CD4-positive, alpha-beta T cell (primary cell): ENCODE measurements around the gene RESP18. TPM values are rescaled to one million over a fixed set of nuclear protein-coding genes. Genes with fewer than 3 reads are reported as not detected.
"Not testable (repeated sequence)": the region's sequence is repeated elsewhere in the genome, so short reads cannot be mapped to it uniquely, and the experiment has no call there.

ENCODE experiments used
- ATAC-seq: fragments of 200-7000 bp; cut with Tn5 transposase; one replicate; pipeline ENCODE4 v1.10.0; 2022; ENCODE audit warnings: mild to moderate bottlenecking; ENCODE audit not compliant: poor library complexity
- CTCF ChIA-PET: fragments of 350-600 bp; sonication (Branson Sonifier 250); formaldehyde crosslinking; loops from one replicate; lab custom pipeline; 2021; ENCODE audit warnings: antibody characterized with exemption, inconsistent platforms; lab: Charles Lee
- POLR2A ChIA-PET: fragments of 350-600 bp; sonication (Branson Sonifier 250); formaldehyde crosslinking; loops from one replicate; lab custom pipeline; 2021; ENCODE audit warnings: antibody characterized with exemption, inconsistent platforms; lab: Charles Lee
- DNase-seq, 14 experiments: peaks; one replicate each; pipeline ENCODE4 v3.0.0-alpha.2; 2013 to 2020; ENCODE audit warnings: mixed read lengths in 2 of 14
- H3K27ac ChIP-seq, 2 donors: one replicate each; pipeline versions ENCODE4 v1.5.1 to v1.7.0; 2013; ENCODE audit warnings: low read length in 2 of 2, low read depth in 1 of 2, mild to moderate bottlenecking in 1 of 2
- H3K27me3 ChIP-seq, 2 experiments: 1 replicate in 1 of 2; 2 replicates in 1 of 2; pipeline versions ENCODE4 v1.6.1 to v1.7.0; 2013; ENCODE audit warnings: low read length in 2 of 2, control low read depth in 1 of 2, mild to moderate bottlenecking in 1 of 2, moderate library complexity in 1 of 2; ENCODE audit not compliant: insufficient read depth in 2 of 2, control insufficient read depth in 1 of 2
- H3K36me3 ChIP-seq: one replicate; pipeline ENCODE4 v1.6.1; 2013; ENCODE audit warnings: low read length, control low read depth; ENCODE audit not compliant: insufficient read depth
- H3K4me1 ChIP-seq: one replicate; pipeline ENCODE4 v1.6.1; 2013; ENCODE audit warnings: low read length, control low read depth; ENCODE audit not compliant: insufficient read depth
- H3K4me3 ChIP-seq: one replicate; pipeline ENCODE4 v1.5.1; 2013; ENCODE audit warnings: mild to moderate bottlenecking, low read length, moderate library complexity
- H3K9me3 ChIP-seq, 2 experiments: 1 replicate in 1 of 2; 2 replicates in 1 of 2; pipeline versions ENCODE4 v1.6.1 to v1.7.0; 2013; ENCODE audit warnings: low read length in 2 of 2, mild to moderate bottlenecking in 2 of 2, control low read depth in 1 of 2, moderate library complexity in 1 of 2; ENCODE audit not compliant: control insufficient read depth in 1 of 2, insufficient read depth in 1 of 2
- H3K27ac Mint-ChIP-seq: one replicate; pipeline ENCODE4 v1.8.0; 2020; ENCODE audit warnings: mixed read lengths
- H3K27me3 Mint-ChIP-seq: one replicate; pipeline ENCODE4 v1.8.0; 2021; ENCODE audit warnings: mixed read lengths
- H3K36me3 Mint-ChIP-seq: one replicate; pipeline ENCODE4 v1.8.0; 2021; ENCODE audit warnings: low read depth, mixed read lengths
- H3K4me1 Mint-ChIP-seq: one replicate; pipeline ENCODE4 v1.8.0; 2021; ENCODE audit warnings: low read depth, mixed read lengths
- H3K4me3 Mint-ChIP-seq: one replicate; pipeline ENCODE4 v1.8.0; 2020; ENCODE audit warnings: mild to moderate bottlenecking, mixed read lengths
- H3K9me3 Mint-ChIP-seq: one replicate; pipeline ENCODE4 v1.8.0; 2020; ENCODE audit warnings: mixed read lengths
- CTCF ChIP-seq: fragments of 200-600 bp; IDR thresholded peaks from one replicate; pipeline ENCODE4 v1.8.0; 2022; ENCODE audit warnings: antibody characterized with exemption, mild to moderate bottlenecking
- intact Hi-C, 2 experiments: fragments of 100-400 bp; cut with DNase I in 1 of 2; cut with micrococcal nuclease in 1 of 2; formaldehyde crosslinking; loops; one replicate each; pipeline versions ENCODE4 v1.15.1 to v1.9.0; 2023 to 2025; cut with DNase I, micrococcal nuclease
- total RNA-seq, 174 experiments: library from RNA in 2 of 174; stranded (reverse) in 2 of 174; gene quantifications; one replicate each; pipeline ENCODE4 v1.2.3 and lab custom pipeline; 2021 to 2026

Gene RESP18
- total RNA-seq, 2 experiments from 2014 or later = not detected

DNA sequence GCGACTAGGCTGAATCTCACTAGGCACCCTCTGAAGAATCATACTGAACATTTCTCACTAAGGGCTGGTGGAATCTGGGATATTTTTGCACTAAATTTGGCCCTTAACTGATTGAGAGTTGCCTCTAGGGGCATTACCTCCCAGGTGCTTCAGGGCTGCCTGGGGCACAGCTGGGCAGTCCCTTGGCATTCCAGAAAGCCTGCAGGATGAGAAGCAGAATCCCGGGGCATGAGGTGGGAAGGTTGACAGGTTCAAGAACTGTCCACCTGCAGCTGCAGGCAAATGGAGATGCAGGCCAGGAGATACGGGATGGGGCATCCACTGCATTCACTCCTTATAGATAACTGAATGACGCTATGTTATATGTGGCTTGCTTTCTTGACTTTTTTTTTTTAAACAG is 7.4 kb downstream of the RESP18 start:
- H3K4me1 Mint-ChIP-seq = peaks cover 11% of the 10 kb centered on the region
- intact Hi-C loops = no loop called here
- no peak overlapping the region for H3K4me3 Mint-ChIP-seq
- no peak overlapping the region for H3K4me3 ChIP-seq
- H3K4me1 ChIP-seq = peaks cover 13% of the 10 kb centered on the region
- no peaks in the 10 kb centered on the region for H3K9me3 ChIP-seq
- no peak for ATAC-seq
- no peaks in the 10 kb centered on the region for H3K9me3 Mint-ChIP-seq
- no peak overlapping the region for H3K27ac ChIP-seq
- ChIA-PET CTCF (no interaction called here), POLR2A (no interaction called here)
- no peak overlapping the region for H3K27ac Mint-ChIP-seq
- no peaks in the 10 kb centered on the region for H3K36me3 ChIP-seq
- H3K27me3 Mint-ChIP-seq = peaks cover 44% of the 10 kb centered on the region
- no peak for TF ChIP-seq CTCF
- H3K27me3 ChIP-seq = peaks cover 8 to 10% of the 10 kb centered on the region in 2 experiments
- H3K36me3 Mint-ChIP-seq = no peaks in the 10 kb centered on the region
- DNase-seq = no peak

GRCh38 chr2:219323434-219323833 is 9.1 kb downstream of the RESP18 start:
- ChIA-PET POLR2A (no interaction called here), CTCF (no interaction called here)
- DNase-seq (no peak), ATAC-seq (no peak)
- Histone ChIP-seq H3K27ac (no peak overlapping the region), H3K4me3 (no peak overlapping the region), H3K36me3 (no peaks in the 10 kb centered on the region), H3K9me3 (no peaks in the 10 kb centered on the region), H3K4me1 (peaks cover 14% of the 10 kb centered on the region), H3K27me3 (peaks cover 0 to 6% of the 10 kb centered on the region in 2 experiments)
- intact Hi-C loops = no loop called here
- Mint-ChIP-seq H3K27ac (no peak overlapping the region), H3K9me3 (no peaks in the 10 kb centered on the region), H3K4me1 (peaks cover 11% of the 10 kb centered on the region), H3K4me3 (no peak overlapping the region), H3K27me3 (peaks cover 27% of the 10 kb centered on the region), H3K36me3 (no peaks in the 10 kb centered on the region)
- no peak for TF ChIP-seq CTCF

DNA sequence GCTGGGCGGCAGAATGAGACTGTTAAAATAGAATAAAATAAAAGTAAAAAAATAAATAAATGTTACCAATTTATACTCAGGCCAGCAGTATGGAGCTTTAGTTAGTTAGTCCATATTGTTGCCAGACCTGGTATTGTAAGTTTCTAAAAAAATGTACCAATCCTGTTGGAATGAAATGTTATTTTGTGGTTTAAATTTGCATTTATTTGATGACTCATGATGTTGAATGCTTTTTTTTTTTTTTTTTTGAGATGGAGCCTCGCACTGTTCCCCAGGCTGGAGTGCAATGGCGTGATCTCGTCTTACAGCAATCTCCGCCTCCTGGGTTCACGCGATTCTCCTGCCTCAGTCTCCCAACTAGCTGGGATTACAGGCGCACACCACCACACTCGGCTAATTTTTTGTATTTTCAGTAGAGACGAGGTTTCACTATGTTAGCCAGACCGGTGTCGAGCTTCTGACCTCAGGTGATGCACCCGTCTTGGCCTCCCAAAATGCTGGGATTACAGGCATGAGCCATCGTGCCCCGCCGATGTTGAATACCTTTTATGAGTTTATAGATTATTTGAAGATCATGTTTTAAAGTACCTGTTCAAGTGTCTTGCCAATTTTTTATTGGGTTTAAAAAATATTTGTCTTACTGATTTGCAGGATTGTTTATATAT is 17.6 kb downstream of the RESP18 start:
- Histone ChIP-seq H3K4me3 (no peak overlapping the region), H3K36me3 (no peaks in the 10 kb centered on the region), H3K27ac (no peak overlapping the region), H3K9me3 (peaks cover 0 to 8% of the 10 kb centered on the region in 2 experiments), H3K27me3 (peaks cover 8 to 11% of the 10 kb centered on the region in 2 experiments), H3K4me1 (no peaks in the 10 kb centered on the region)
- intact Hi-C loops = no loop called here
- Mint-ChIP-seq H3K36me3 (no peaks in the 10 kb centered on the region), H3K9me3 (no peaks in the 10 kb centered on the region), H3K27me3 (peaks cover 28% of the 10 kb centered on the region), H3K4me1 (no peaks in the 10 kb centered on the region), H3K27ac (no peak overlapping the region), H3K4me3 (no peak overlapping the region)
- POLR2A ChIA-PET = no interaction called here
- CTCF ChIA-PET = interaction anchor here (1.3 kb wide), 1 partner anchor 20 kb away, joined by 4 read pairs; no protein-coding TSS in a partner anchor
- ATAC-seq (no peak), DNase-seq (no peak)
- TF ChIP-seq CTCF = no peak

DNA sequence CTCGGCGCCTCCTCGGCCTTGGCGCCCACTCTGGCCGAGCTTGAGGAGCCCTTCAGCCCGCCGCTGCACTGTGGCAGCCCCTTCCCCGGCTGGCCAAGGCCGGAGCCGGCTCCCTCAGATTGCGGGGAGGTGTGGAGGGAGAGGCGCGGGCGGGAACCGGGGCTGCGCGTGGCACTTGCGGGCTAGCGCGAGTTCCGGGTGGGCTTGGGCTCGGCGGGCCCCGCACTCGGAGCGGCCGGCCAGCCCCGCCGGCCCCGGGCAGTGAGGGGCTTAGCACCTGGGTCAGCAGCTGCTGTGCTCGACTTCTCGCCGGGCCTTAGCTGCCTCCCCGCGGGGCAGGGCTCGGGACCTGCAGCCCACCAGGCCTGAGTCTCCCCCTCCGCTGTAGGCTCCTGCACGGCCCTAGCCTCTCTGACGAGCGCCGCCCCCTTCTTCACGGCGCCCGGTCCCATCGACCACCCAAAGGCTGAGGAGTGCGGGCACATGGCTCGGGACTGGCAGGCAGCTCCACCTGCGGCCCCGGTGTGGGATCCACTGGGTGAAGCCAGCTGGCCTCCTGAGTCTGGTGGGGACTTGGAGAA is 19.8 kb downstream of the RESP18 start:
- DNase-seq, H3K36me3 ChIP-seq, intact Hi-C loops, H3K4me3 ChIP-seq, POLR2A ChIA-PET, H3K27ac ChIP-seq, H3K9me3 Mint-ChIP-seq, H3K4me1 ChIP-seq, H3K4me3 Mint-ChIP-seq, H3K4me1 Mint-ChIP-seq, H3K27ac Mint-ChIP-seq, ATAC-seq, H3K36me3 Mint-ChIP-seq: not testable (repeated sequence)
- Histone ChIP-seq H3K27me3 (peaks cover 25 to 33% of the 10 kb centered on the region in 2 experiments), H3K9me3 (peaks cover 0 to 23% of the 10 kb centered on the region in 2 experiments)
- CTCF ChIA-PET = interaction anchor here (1.5 kb wide), 1 partner anchor 18 kb away, joined by 3 read pairs; no protein-coding TSS in a partner anchor
- H3K27me3 Mint-ChIP-seq = peaks cover 45% of the 10 kb centered on the region
